Prostate gland (tissue), 2 donors: ENCODE measurements around the gene PRR5L.

Source experiments
- POLR2A ChIP-seq: fragments of 450-650 bp; IDR thresholded peaks from one replicate; pipeline ENCODE4 v1.6.1; 2016; ENCODE audit warnings: antibody characterized with exemption, mild to moderate bottlenecking
- TF ChIP-seq, protein P1 (sequence below), 4 experiments: fragments of 200-600 bp in 2 of 4; fragments of 450-650 bp in 2 of 4; sonication (generic) in 2 of 4; IDR thresholded peaks; 1 replicate in 3 of 4; 2 replicates in 1 of 4; pipeline ENCODE4 v1.5.1; 2016 to 2019; ENCODE audit warnings: antibody characterized with exemption in 4 of 4, mild to moderate bottlenecking in 2 of 4, moderate library complexity in 2 of 4

DNA sequence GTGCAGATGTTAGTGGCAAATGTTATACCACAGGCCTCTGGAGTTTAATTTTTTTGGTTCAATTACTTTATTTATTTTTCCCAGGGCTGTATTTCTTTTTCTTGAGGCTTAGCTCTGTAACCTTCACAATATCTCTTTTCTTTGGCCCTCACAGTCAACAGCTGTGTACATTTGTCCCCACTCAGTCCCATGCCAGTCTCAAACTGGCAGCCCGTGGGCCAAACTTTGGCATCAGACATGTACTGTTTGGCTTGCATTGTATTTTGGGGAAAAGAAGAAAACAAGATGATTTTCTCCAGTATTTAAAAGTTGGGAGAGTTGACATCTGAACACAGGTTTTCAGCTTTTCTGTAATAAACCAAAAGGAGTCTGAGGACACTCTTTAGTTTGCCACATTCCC, 87.1 kb downstream of the PRR5L start:
- no peak for TF ChIP-seq POLR2A
- TF ChIP-seq, protein P1, sequence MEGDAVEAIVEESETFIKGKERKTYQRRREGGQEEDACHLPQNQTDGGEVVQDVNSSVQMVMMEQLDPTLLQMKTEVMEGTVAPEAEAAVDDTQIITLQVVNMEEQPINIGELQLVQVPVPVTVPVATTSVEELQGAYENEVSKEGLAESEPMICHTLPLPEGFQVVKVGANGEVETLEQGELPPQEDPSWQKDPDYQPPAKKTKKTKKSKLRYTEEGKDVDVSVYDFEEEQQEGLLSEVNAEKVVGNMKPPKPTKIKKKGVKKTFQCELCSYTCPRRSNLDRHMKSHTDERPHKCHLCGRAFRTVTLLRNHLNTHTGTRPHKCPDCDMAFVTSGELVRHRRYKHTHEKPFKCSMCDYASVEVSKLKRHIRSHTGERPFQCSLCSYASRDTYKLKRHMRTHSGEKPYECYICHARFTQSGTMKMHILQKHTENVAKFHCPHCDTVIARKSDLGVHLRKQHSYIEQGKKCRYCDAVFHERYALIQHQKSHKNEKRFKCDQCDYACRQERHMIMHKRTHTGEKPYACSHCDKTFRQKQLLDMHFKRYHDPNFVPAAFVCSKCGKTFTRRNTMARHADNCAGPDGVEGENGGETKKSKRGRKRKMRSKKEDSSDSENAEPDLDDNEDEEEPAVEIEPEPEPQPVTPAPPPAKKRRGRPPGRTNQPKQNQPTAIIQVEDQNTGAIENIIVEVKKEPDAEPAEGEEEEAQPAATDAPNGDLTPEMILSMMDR (IDR thresholded peaks at IDR 0.05) = no peak
